Measurements from ENCODE around the gene DDRGK1. TPM values are rescaled to one million over a fixed set of nuclear protein-coding genes. Genes with fewer than 3 reads are reported as not detected.
A peak's percentile ranks its signal among the peaks of the same experiment; 100 is the strongest.
"Not testable (repeated sequence)": the region's sequence is repeated elsewhere in the genome, so short reads cannot be mapped to it uniquely, and the experiment has no call there.

Gene DDRGK1
- total RNA-seq, 1 donor from 2014 or later, result 20.8 TPM

- DNase-seq (ENCODE audit: low spot score in 2 of 2), result no peak
- no peak for FAIRE-seq
Observed at GRCh38 chr20:3190681-3191111, 13.8 kb downstream of the DDRGK1 start.

GRCh38 chr20:3189561-3190131, 14.8 kb downstream of the DDRGK1 start:
- DNase-seq (ENCODE audit: low spot score in 2 of 2) (peak in 1 of 2 donors; percentile 7), FAIRE-seq (no peak)

GRCh38 chr20:3188823-3189413, 15.6 kb downstream of the DDRGK1 start:
- FAIRE-seq (no peak), DNase-seq (ENCODE audit: low spot score in 2 of 2) (no peak)

GRCh38 chr20:3187861-3188260, 16.6 kb downstream of the DDRGK1 start:
- not testable (repeated sequence) for FAIRE-seq; DNase-seq (ENCODE audit: low spot score in 2 of 2)

GRCh38 chr20:3183896-3184612, 20.4 kb downstream of the DDRGK1 start:
- DNase-seq (ENCODE audit: low spot score in 2 of 2), result no peak
- FAIRE-seq, result no peak

GRCh38 chr20:3182429-3182828, 22.1 kb downstream of the DDRGK1 start:
- not testable (repeated sequence) for FAIRE-seq; DNase-seq (ENCODE audit: low spot score in 2 of 2)

GRCh38 chr20:3181270-3181669, 23.2 kb downstream of the DDRGK1 start:
- DNase-seq (ENCODE audit: low spot score in 2 of 2), result no peak
- no peak for FAIRE-seq

- no peak for FAIRE-seq
Observed at GRCh38 chr20:3180319-3180718, 24.2 kb downstream of the DDRGK1 start.

GRCh38 chr20:3177746-3178485, 26.6 kb downstream of the DDRGK1 start:
- FAIRE-seq (no peak), DNase-seq (ENCODE audit: low spot score in 2 of 2) (no peak)

More at GRCh38 chr20:3180319-3180718, 24.2 kb downstream of the DDRGK1 start:
- DNase-seq (ENCODE audit: low spot score in 2 of 2), result no peak

GRCh38 chr20:3175270-3175669, 29.2 kb downstream of the DDRGK1 start:
- no peak for FAIRE-seq

GRCh38 chr20:3174442-3175261, 29.8 kb downstream of the DDRGK1 start:
- FAIRE-seq (no peak), DNase-seq (ENCODE audit: low spot score in 2 of 2) (no peak)

More at GRCh38 chr20:3175270-3175669, 29.2 kb downstream of the DDRGK1 start:
- no peak for DNase-seq (ENCODE audit: low spot score in 2 of 2)

- FAIRE-seq, result no peak
- DNase-seq (ENCODE audit: low spot score in 2 of 2), result peak; percentile 98 to 99
Observed at GRCh38 chr20:3173610-3174441, 30.7 kb downstream of the DDRGK1 start.

- FAIRE-seq (no peak), DNase-seq (ENCODE audit: low spot score in 2 of 2) (peak; percentile 79 to 88)
Observed at GRCh38 chr20:3172933-3173609, 31.4 kb downstream of the DDRGK1 start, which contains the start of gene LZTS3. Gene LZTS3, minus strand, starts transcription at chr20:3173549. Its CDS starts 6,386 bp downstream, at chr20:3167163.

- FAIRE-seq (no peak), DNase-seq (ENCODE audit: low spot score in 2 of 2) (peak; percentile 11 to 33)
Observed at GRCh38 chr20:3172126-3172932, 32.2 kb downstream of the DDRGK1 start.

GRCh38 chr20:3171391-3172125, 32.9 kb downstream of the DDRGK1 start:
- FAIRE-seq (no peak), DNase-seq (ENCODE audit: low spot score in 2 of 2) (peak in 1 of 2 donors; percentile 7)

GRCh38 chr20:3168829-3169590, 35.5 kb downstream of the DDRGK1 start:
- FAIRE-seq (no peak), DNase-seq (ENCODE audit: low spot score in 2 of 2) (no peak)

Data from frontal cortex (tissue), 4 donors.